Activated CD8-positive, alpha-beta memory T cell treated with anti-CD3 and anti-CD28 coated beads, Interleukin-2, amount 50 U/mL, for 4 hours (primary cell): ENCODE results near the gene TMEM231.
"Not testable (repeated sequence)": the region's sequence is repeated elsewhere in the genome, so short reads cannot be mapped to it uniquely, and the experiment has no call there.

Experiments
- DNase-seq: peaks from one replicate; pipeline ENCODE4 v3.0.0-alpha.2; 2020

TMEM231 gene

DNA sequence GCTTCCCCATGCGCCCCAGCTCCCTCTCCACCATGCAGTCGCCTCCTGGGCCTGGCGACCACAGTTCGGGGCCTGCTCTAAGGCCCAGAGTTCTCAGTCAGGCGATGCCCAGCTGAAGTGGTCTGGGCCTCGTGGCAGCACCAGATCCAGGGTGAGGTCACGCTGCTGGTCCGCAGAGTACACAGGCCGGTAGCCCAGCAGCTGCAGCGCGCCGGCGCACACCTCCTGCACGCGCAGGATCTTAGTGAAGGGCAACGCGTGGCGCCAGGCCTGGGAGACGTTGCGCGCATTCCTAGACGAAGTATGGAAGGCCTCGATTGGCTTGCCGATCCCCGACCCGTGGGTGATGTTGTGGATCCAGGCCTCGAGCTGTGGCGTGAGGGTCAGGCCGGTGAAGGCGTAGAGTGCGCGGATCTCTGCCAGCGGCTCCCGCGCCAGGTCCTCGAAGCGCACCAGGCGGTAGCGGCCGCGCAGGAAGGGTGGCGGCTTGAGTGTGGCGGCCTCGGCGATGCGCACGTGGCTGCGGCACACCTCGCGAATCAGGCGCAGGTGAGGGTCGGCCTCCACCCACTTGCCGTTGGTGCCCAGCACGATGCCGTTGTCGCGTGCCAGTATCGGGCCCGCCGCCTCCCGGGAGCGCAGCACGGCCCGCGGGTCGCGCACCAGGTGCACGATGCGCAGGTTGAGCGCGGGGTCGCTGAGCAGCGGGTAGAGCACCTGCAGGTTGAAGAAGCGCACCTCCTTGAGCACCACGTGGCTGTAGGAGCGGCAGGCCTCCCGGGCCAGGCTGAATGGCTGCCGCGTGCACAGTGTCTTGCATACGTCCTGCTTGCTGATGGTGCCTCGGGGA lies 26.8 kb downstream of the TMEM231 start:
- DNase-seq, result no peak

DNA sequence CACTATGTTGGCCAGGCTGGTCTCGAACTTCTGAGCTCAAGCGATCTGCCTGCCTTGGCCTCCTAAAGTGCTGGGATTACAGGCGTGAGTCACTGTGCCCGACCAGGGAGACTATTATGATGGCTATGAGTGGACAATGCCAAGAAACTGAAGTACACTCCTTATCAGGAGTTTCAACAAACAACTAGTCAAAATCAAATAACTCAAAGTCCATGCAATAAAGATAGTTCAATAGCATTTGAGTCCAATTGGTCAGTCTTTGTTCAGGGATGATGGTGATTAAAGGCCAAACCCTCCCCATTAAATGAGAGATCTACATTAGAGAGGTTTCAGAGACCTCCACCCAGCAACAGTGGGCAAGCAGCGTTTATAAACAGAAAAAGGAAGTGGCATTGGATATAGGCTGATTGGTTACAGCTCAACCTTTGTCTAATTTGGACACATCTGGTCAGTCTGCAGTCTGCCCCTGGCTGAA lies 28.2 kb downstream of the TMEM231 start:
- DNase-seq, result no peak

DNA sequence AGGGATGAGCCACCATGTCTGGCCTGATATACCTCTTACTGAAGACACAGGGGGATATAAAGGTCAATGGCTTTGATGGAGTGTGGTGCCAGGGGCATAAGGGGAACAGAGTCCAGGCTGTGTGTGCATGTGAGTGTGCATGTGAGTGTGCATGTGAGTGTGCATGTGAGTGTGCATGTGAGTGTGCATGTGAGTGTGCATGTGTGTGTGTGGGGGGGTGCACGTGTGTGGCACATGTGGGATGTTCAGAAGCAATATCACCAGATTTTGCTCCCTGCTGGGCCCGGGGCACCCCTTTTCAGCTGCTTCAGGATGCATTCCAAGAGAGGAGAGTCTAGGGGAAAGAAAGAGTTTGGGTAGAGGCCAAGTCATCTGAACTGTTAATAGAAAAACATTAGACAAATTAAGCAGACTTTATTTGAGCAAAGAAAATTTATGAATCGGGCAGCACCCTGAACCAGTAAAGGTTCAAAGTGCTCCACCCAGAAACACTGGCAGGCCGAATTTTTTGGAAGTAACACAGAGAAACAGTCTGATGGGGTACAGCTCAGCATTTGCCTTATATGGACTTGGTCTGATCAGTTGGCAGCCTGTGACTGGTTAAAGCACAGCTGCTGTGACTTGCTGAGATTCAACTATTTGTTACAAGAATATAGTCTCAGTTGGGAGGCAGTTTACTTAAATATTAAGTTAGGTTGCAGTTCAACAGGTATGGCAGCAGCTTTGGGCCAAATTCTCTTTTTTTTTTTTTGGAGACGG lies 29.8 kb downstream of the TMEM231 start:
- DNase-seq, result no peak

DNA sequence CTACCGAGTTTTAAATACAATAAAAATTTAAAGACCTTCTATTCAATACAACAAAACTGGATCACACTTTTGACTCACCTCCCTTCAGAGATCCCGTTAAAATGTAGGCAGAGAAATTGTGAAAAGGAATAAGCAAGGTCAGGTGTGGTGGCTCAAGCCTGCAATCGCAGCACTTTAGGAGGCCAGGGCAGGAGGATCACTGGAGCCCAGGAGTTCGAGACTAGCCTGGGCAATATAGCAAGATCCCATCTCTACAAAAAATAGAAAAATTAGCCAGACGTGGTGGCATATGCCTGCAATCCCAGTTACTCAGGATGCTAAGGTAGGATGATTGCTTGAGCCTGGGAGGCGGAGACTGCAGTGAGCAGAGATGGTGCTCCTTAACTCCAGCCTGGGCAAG lies 36.9 kb downstream of the TMEM231 start:
- no peak for DNase-seq

DNA sequence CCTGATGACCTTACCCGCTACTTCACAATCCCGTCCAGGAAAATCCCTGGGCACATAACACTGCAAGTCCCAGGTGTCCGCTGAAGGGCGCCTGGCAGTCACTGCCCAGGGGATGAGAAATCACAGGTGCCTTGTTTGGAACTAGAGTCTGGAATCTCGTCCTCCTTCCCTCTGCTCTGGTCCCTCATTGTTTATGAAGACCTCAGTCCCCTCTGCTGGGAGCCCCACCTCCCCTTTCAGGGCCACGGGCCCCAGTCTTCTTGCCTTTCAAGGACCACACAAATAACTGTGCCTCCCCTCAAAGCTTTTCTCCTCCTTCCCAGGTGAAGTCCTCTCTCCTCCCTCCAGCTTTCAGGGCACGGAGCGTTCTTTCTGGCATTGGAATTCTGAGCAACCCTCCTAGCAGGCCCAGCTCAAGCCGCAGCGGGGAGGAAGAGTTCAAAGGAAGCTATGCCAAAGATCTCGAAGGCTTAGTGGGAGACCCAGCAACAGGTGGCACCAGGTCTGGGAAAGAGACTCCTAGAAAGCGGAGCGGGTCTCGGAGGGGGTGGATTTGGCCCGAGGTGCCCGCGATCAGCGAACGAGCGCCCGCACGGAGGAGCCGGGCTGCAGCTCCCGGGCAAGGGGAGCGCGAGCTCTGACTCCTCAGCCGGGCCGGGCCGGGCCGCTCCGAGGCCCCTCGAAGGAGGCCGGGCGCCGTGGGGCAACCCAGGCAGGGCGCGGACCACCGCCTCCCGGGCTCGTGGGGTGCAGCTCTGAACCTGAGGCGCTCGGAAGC lies 39.7 kb downstream of the TMEM231 start:
- DNase-seq, result peak; percentile 32

DNA sequence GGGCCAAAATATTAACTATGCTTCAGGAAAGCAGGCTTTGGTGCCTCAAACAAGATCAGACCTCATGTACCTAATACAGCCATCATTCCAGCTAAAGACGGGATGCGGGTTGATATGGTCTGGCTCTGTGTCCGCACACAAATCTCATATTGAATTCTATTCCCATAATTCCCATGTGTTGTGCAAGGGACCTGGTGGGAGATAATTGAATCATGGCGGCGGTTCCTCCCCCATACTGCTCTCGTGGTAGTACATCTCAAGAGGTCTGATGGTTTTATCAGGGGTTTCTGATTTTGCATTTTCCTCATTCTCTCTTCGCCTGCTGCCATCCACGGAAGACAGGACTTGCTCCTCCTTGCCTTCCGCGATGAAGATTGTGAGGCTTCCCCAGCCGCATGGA lies 41.8 kb downstream of the TMEM231 start:
- DNase-seq, result no peak

DNA sequence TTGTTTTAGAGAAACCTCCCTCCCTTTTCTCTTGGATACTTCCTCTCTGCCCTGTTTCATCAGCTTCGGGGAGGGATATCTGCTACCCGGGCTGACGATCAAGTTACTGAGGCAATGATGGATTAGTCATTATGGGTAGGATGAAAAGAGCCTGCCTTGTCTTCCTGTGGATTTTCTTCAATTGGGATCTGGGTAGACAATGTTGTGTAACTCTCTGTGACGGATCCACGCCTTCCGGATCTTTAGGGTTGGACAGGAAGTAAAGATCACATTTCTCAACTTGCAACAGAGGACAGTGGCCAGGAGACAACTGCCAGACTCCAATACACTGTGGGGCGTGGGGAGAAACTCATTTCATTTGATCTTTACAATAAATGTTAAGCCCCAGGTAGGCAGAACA lies 49.5 kb downstream of the TMEM231 start:
- no peak for DNase-seq

DNA sequence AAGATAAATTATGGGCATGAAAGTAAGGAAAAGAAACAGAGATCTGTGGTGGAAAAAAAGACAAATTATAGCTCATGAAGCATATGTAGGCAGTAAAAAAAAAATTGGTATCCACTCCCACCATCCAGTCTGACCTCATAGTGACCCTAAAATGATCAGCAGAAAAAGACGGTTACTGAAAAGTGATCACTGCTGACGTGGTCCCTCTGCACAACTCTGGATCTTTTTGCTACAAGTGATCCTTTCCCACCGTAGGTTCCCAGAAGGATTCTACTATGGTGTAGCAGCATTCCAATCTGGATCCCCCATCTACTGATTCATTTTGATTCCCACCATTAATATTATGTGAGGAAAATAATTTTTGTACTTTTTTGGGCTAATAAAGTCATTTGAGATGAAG lies 49.9 kb downstream of the TMEM231 start:
- DNase-seq, result no peak

DNA sequence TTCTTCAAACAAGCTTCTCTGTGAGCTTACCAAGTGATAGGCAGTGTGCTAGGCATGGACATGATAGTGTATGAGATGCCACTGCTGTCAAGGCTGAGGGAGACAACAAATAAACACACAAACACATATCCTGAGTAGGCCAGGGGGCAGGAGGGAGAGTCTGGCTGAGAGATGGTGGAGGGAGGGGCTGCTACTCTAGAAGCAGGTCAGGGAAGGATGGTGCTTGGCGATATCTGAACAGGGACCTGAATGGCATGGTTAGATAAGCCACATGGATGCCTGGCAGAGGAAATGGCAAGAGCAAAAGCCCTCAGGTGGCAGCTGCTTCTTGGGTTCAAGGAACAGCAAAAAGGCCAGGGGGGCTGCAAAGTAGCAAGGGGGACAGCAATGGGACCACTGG lies 52.3 kb downstream of the TMEM231 start:
- DNase-seq, result no peak

DNA sequence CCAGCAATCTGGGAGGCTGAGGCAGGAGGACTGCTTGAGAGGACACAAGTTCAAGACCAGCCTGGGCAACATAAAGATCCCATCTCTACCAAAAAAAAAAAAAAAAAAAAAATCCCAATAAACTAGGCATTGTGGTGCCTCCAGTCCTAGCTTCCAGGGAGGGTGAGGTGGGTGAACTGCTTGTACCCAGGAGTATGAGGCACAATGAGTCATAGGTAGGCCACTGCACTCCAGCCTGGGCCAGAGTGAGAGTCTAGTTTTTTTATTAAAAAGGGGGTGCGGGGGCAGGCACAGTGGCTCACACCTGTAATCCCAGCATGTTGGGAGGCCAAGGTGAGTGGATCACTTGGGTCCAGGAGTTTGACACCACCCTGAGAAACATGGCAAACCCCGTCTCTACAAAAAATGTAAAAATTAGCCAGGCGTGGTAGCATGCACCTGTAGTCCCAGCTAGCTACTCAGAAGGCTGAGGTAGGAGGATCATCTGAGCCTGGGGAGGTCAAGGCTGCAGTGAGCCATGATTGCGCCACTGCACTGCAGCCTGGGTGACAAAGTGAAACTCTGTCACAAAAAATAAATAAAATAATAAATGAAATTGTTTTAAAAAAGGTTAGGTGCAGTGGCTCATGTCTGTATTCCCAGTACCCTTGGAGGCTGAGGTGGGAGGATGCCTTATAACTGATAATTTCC lies 53.0 kb downstream of the TMEM231 start:
- no peak for DNase-seq

DNA sequence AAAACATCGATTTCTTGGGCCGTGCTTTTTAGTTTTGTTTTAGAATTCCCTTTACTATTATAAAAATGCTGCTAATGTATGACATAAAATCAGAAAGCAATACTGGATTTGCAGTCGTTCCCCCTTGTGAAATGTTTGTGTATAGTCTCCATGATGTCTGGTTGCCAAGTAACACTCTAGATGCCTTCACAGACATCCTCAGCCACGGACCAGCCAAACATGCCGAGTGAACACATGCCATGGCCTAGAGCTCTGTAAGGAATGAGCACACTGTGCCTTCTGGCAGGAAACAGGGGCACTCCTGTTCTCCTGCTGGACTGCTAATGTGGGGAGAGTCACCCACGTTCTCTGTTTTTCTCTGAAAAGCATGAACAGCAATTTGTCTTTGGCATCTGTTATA lies 54.2 kb downstream of the TMEM231 start:
- not testable (repeated sequence) for DNase-seq

DNA sequence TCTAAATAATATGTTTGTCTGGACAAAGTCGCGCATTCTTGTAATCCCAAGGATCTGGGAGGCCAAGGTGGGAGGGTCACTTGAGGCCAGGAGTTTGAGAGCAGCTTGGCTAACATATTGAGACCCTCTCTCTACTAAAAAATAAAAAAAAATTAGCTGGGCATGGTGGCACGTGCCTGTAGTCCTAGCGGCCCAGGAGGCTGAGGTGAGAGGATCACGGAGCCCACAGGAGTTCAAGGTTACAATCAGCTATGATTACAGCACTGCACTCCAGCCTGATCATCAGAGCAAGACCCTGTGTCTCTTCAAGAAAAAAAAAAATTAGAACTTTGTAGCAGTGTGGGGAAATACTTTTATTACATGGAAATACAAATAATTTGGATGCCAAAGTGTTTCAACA lies 54.7 kb downstream of the TMEM231 start:
- no peak for DNase-seq

DNA sequence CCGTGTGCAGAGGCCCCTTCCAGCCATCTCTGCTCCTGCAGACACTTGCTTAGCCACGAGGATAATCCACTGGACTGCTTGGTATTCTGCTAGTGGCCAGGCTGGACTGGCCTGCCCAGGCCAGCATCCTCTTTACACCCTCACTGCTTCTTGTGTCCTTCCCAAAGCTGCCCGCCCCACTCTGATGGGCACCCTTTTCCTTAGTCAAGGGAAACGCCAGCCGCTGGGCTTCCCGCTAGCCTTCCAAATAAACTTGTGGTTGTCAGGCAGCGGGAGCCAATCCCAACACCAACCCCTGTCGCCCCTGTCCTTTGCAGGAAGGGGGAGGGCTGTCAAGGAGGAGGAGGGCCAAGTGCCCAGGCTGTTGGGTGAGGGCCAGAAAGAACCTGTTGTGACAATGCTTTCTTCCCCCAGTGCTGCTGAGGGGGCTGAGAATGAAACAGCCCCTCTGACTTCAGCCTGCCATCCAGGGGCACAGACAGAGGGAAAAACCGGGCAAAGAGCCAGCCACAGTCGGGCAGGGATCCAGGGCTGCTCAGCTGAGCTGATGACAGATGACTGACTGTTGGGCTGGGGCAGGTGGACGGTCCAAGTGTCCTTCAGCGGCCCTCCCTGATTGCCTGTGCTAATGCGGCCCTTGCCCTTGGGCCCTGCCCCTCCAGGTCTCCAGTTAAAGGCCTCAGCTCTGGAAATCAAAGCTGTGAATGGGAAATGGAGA lies 57.3 kb downstream of the TMEM231 start:
- DNase-seq, result not testable (repeated sequence)

DNA sequence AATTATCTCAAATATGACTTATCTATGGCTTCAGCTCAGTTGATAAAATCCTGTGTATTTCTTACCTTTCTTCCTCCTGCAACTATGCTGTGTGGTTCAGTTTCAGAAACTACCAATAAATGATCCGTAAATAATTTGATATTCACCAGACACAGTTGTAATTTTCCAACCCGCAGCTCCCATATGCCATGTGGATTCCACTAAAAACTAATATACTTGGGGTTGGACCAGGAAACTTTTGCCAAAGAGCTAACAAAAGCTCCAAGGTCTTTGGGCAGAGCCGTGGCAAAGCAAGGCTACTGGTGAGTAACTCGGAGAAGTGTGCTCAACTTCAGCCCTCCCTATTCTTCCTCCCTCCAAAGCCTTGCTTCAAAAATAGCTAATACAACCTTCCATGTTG lies 58.5 kb downstream of the TMEM231 start:
- no peak for DNase-seq

DNA sequence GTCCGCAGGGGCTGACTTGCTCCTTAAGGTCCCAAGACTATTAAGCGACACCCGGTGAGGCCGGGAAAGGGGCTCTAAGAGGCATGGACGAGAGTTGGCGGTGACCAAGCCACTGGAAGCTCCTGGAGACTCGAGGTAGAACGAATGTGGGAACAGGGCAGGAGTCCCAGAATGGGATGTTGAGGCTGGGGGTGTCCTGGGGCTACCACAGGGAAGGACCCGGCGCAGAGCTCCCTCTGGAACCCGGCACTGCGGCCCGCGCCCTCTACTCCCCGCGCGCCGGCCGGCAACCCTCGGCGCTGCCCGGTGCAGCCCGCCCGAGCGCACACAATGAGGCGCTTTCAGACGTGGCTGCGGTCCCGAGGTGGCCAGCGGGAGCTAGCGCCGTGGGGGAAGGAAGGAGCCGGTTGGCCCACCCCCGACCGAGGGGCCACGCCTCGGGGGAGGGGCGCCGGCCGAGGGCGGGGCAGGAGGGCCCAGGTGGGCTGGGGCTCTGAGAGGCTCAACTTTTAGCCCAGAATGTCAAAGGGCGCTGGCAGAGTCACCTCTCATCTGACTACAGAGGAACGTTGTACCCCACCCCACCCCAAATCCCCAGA lies 60.9 kb downstream of the TMEM231 start, which contains the start of gene CHST6:
Gene CHST6, minus strand, starts transcription at position 366 of the 599 bp plus-strand sequence. CDS start 15,613 bp downstream, outside the sequence.
- peak; percentile 28 for DNase-seq

DNA sequence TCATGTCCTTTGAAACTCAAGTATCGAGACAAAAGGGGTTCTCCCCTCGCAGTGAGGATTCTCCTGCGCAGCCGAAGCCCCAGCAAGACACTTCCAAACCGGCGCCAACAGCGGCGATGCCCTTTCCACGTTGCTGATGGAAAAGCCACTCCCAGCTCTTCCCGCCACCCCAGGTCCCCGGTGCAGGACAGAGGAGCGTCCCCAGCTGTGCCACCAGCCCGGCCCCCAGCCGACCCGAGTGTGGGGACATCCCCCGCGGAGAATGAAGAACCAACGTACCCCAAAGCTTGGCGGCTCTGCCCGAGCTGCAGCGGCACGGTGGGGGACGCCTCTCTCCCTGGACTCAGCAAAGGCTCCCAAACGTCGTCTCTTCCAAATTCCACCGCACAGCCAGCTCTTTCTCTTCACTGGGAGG lies 61.4 kb downstream of the TMEM231 start:
- no peak for DNase-seq

DNA sequence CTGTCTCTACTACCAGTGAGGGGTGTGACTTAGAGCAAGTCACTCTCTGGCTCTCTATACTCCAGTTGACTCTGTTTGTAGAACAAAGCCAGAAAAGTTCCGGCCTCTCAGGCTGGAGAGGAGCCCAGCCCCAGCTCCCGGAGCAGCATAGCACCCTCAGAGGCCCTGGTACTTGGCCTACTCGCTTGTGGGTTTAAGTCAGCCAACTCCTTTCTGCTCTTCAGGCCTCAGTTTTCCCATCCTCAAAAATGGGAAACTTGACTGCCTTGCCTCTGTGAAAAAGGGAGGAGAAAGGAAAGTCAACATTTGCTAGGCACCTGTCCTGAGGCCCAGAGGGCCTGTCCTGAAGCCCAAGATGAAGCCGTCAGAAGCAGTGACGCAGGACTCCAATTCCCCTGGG lies 61.9 kb downstream of the TMEM231 start:
- DNase-seq, result no peak

DNA sequence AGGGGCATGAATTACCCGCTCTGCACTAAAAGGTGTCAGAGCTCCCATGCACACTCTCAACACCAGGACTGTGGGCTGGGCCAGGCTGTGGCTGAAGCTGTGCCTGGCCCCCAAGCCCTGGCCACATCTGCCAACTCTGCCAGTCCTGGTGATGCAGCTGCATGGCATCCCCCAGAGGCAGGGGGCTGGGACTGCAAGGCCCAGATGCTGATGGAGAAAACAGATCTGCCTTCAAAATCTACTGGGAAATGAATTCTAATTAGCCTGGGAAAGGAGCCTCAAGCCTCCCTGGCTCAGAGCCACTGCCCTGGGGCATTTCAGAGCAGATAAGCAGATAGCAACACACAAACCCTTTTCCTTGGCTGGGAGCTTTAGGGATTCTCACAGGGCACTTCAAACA lies 64.2 kb downstream of the TMEM231 start:
- DNase-seq, result no peak

DNA sequence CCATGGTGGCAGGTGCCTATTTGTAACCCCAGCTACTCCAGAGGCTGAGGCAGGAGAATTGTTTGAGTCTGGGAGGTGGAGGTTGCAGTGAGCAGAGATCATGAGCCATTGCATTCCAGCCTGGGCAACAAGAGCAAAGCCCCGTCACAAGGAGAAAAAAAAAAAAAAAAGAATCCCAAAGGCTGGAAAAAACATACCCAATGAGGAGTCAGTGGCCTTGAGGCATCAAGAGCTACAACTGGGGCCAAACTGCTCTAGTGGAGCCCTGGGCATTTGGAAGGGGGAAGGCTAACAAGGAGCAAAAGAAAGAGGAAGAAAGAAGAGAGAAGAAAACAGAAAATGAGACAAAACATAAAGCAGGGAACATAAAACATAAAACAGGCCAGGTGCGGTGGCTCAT lies 67.7 kb downstream of the TMEM231 start:
- DNase-seq, result no peak
